Liver (tissue), 9 donors: ENCODE results near the gene ZNF468. TPM values are rescaled to one million over a fixed set of nuclear protein-coding genes. Genes with fewer than 3 reads are reported as not detected.

Experiments used
- DNase-seq: peaks from one replicate; pipeline ENCODE4 v3.0.0-alpha.2; 2017; ENCODE audit warnings: low spot score
- H3K27ac ChIP-seq, 2 donors: one replicate each; pipeline ENCODE4 v1.7.0; 2013; ENCODE audit warnings: inconsistent platforms in 2 of 2, low read length in 2 of 2, control low read depth in 1 of 2, low read depth in 1 of 2, mild to moderate bottlenecking in 1 of 2
- H3K27me3 ChIP-seq, 4 donors: one replicate each; pipeline versions ENCODE4 v1.6.1 to v1.7.0; 2013; ENCODE audit warnings: low read length in 3 of 4, inconsistent platforms in 1 of 4, mild to moderate bottlenecking in 1 of 4, moderate library complexity in 1 of 4; ENCODE audit not compliant: control insufficient read depth in 4 of 4, insufficient read depth in 4 of 4
- H3K36me3 ChIP-seq, 4 donors: one replicate each; pipeline versions ENCODE4 v1.6.1 to v1.7.0; 2013; ENCODE audit warnings: low read length in 3 of 4, mild to moderate bottlenecking in 3 of 4, low read depth in 1 of 4, moderate library complexity in 1 of 4; ENCODE audit not compliant: control insufficient read depth in 4 of 4, insufficient read depth in 3 of 4
- H3K4me1 ChIP-seq, 4 donors: one replicate each; pipeline versions ENCODE4 v1.6.1 to v1.7.0; 2013; ENCODE audit warnings: low read length in 3 of 4, mild to moderate bottlenecking in 3 of 4, moderate library complexity in 1 of 4; ENCODE audit not compliant: control insufficient read depth in 4 of 4, insufficient read depth in 4 of 4
- H3K4me3 ChIP-seq, 3 donors: one replicate each; pipeline versions ENCODE4 v1.6.1 to v1.7.0; 2013; ENCODE audit warnings: low read length in 3 of 3, control low read depth in 1 of 3, low read depth in 1 of 3, mild to moderate bottlenecking in 1 of 3
- H3K9ac ChIP-seq, 2 donors: one replicate each; pipeline ENCODE4 v1.7.0; 2013; ENCODE audit warnings: low read length in 2 of 2, mild to moderate bottlenecking in 2 of 2, moderate library complexity in 2 of 2, control low read depth in 1 of 2, low read depth in 1 of 2
- H3K9me3 ChIP-seq, 4 donors: one replicate each; pipeline versions ENCODE4 v1.6.1 to v1.7.0; 2013; ENCODE audit warnings: low read length in 3 of 4; ENCODE audit not compliant: control insufficient read depth in 4 of 4
- ATF3 ChIP-seq: IDR thresholded peaks from 2 replicates; pipeline ENCODE4 v1.6.1; 2016; ENCODE audit warnings: antibody characterized with exemption
- CTCF ChIP-seq: fragments of 150-350 bp; IDR thresholded peaks from 2 replicates; pipeline ENCODE4 v1.5.1; 2017; ENCODE audit warnings: improper control_type of control experiment, low read depth, low read length; ENCODE audit not compliant: missing input control
- EGR1 ChIP-seq, 2 donors: IDR thresholded peaks; 2 replicates each; pipeline ENCODE4 v1.6.1; 2016 to 2018; ENCODE audit warnings: antibody characterized with exemption in 2 of 2, low read depth in 2 of 2
- FOXA1 ChIP-seq: IDR thresholded peaks from 2 replicates; pipeline ENCODE4 v1.6.1; 2016; ENCODE audit warnings: antibody characterized with exemption
- FOXA2 ChIP-seq: IDR thresholded peaks from 2 replicates; pipeline ENCODE4 v1.6.1; 2016; ENCODE audit warnings: antibody characterized with exemption
- GABPA ChIP-seq, 2 donors: IDR thresholded peaks in 1 of 2; conservative IDR thresholded peaks in 1 of 2; 2 replicates each; pipeline ENCODE4 v1.6.1; 2016; ENCODE audit warnings: antibody characterized with exemption in 2 of 2, mild to moderate bottlenecking in 1 of 2, moderate library complexity in 1 of 2
- HNF4A ChIP-seq, 2 donors: conservative IDR thresholded peaks; 2 replicates each; pipeline ENCODE4 v1.6.1; 2016; ENCODE audit warnings: antibody characterized with exemption in 2 of 2, mild to moderate bottlenecking in 2 of 2
- HNF4G ChIP-seq: IDR thresholded peaks from 2 replicates; pipeline ENCODE4 v1.6.1; 2016; ENCODE audit warnings: antibody characterized with exemption
- JUND ChIP-seq, 2 donors: IDR thresholded peaks; 2 replicates each; pipeline ENCODE4 v1.6.1; 2016; ENCODE audit warnings: antibody characterized with exemption in 2 of 2
- MAX ChIP-seq: IDR thresholded peaks from 2 replicates; pipeline ENCODE4 v1.6.1; 2016; ENCODE audit warnings: antibody characterized with exemption
- NR2F2 ChIP-seq: IDR thresholded peaks from 2 replicates; pipeline ENCODE4 v1.6.1; 2016; ENCODE audit warnings: antibody characterized with exemption
- RAD21 ChIP-seq, 2 donors: IDR thresholded peaks; 2 replicates each; pipeline ENCODE4 v1.6.1; 2016; ENCODE audit warnings: antibody characterized with exemption in 2 of 2, mild to moderate bottlenecking in 2 of 2
- REST ChIP-seq: IDR thresholded peaks from 2 replicates; pipeline ENCODE4 v1.6.1; 2016; ENCODE audit warnings: antibody characterized with exemption, mild to moderate bottlenecking
- RXRA ChIP-seq, 2 donors: IDR thresholded peaks; 2 replicates each; pipeline ENCODE4 v1.6.1; 2017 to 2018; ENCODE audit warnings: antibody characterized with exemption in 2 of 2, mild to moderate bottlenecking in 1 of 2
- SP1 ChIP-seq: IDR thresholded peaks from 2 replicates; pipeline ENCODE4 v1.6.1; 2018; ENCODE audit warnings: antibody characterized with exemption, mild to moderate bottlenecking
- TAF1 ChIP-seq: conservative IDR thresholded peaks from 2 replicates; pipeline ENCODE4 v1.6.1; 2016; ENCODE audit warnings: antibody characterized with exemption, mild to moderate bottlenecking
- YY1 ChIP-seq: IDR thresholded peaks from 2 replicates; pipeline ENCODE4 v1.6.1; 2016; ENCODE audit warnings: antibody characterized with exemption, mild to moderate bottlenecking
- ZBTB33 ChIP-seq: IDR thresholded peaks from 2 replicates; pipeline ENCODE4 v1.6.1; 2016; ENCODE audit warnings: antibody characterized with exemption
- WGBS: extraction: QIAGEN DNeasy Blood & Tissue Kit; methylation state at CpG from one replicate; pipeline ENCODE4 v1.1.7; 2013; 5-methylcytosine and 5-hydroxymethylcytosine counted together
- polyA plus RNA-seq, 2 donors: library from polyadenylated mRNA; stranded (reverse) in 1 of 2; unstranded in 1 of 2; fragments of 200-250 nt in 1 of 2; fragments of >200 nt in 1 of 2; fragmentation: Nextera tagmentation in 1 of 2; extraction: Ambion mirVana in 1 of 2; gene quantifications; one replicate each; pipeline versions ENCODE4 v1.2.1 to v1.2.3, GENCODE V29; 2013 to 2015
- total RNA-seq, 2 donors: library from RNA; depleted of rRNA; stranded (reverse); fragments of >200 nt; gene quantifications; one replicate each; pipeline ENCODE4 v1.2.3, GENCODE V29; 2014
- donor health status: healthy.
- donor health status: healthy.
- donor health status: healthy.
- donor health status: healthy.
- donor health status: healthy.

The ZNF468 gene
- total and polyA plus RNA-seq, 4 donors: 2.1 to 15.1 (median 5.2) TPM

- no peaks in the 10 kb centered on the region for H3K36me3 ChIP-seq
- H3K4me1 ChIP-seq: peaks cover 0 to 4% (median 0%) of the 10 kb centered on the region in 4 donors
- TF ChIP-seq EGR1 (IDR thresholded peaks at IDR 0.05; ENCODE audit: low read depth in 2 of 2) (no peak), GABPA (IDR thresholded peaks at IDR 0.05 in 1 of 2, conservative IDR thresholded peaks at IDR 0.05 in 1 of 2) (no peak), TAF1 (no peak), RXRA (IDR thresholded peaks at IDR 0.05) (no peak), YY1 (no peak), FOXA2 (no peak), CTCF (no peak), RAD21 (IDR thresholded peaks at IDR 0.05) (no peak)
- no peak overlapping the region for H3K9ac ChIP-seq
- WGBS: 87% methylated on average over 15 of the region's 15 CpGs
- peak overlapping the region in 1 of 2 donors; percentile 61 for H3K27ac ChIP-seq
- H3K4me3 ChIP-seq: peak overlapping the region in 1 of 3 donors; percentile 27
- H3K9me3 ChIP-seq: peaks cover 0 to 10% (median 5%) of the 10 kb centered on the region in 4 donors
- H3K27me3 ChIP-seq: no peaks in the 10 kb centered on the region
- DNase-seq: no peak
Observed at GRCh38 chr19:52898101-52898500, 40.7 kb upstream of the ZNF468 start.

- peak; percentile 97 for DNase-seq
- WGBS: 5% methylated on average over 56 of the region's 56 CpGs
Observed at GRCh38 chr19:52897138-52897935, 39.9 kb upstream of the ZNF468 start, which contains the start of gene ZNF320. Gene ZNF320, minus strand, starts transcription at chr19:52897635. Its CDS starts 7,380 bp downstream, at chr19:52890255.

More at GRCh38 chr19:52897138-52897935, 39.9 kb upstream of the ZNF468 start, which contains the start of gene ZNF320:
- Histone ChIP-seq H3K27ac (peak within 1 kb of the TSS; percentile 61), H3K27me3 (no peaks in the 10 kb centered on the region), H3K4me3 (peak within 1 kb of the TSS; percentile 27 to 63 (median 54)), H3K4me1 (peaks cover 0 to 4% (median 0%) of the 10 kb centered on the region in 4 donors), H3K9ac (peak within 1 kb of the TSS in 1 of 2 donors; percentile 52), H3K9me3 (peaks cover 0 to 10% (median 5%) of the 10 kb centered on the region in 4 donors), H3K36me3 (no peaks in the 10 kb centered on the region)
- TF ChIP-seq EGR1 (IDR thresholded peaks at IDR 0.05; ENCODE audit: low read depth in 2 of 2) (no peak), YY1 (no peak), RAD21 (IDR thresholded peaks at IDR 0.05) (no peak), RXRA (IDR thresholded peaks at IDR 0.05) (peak in 1 of 2 donors; percentile 13), REST (no peak), TAF1 (peak; percentile 29), CTCF (no peak), FOXA2 (no peak), FOXA1 (no peak), MAX (peak; percentile 32), ZBTB33 (peak; percentile 37), ATF3 (no peak), SP1 (no peak), HNF4A (conservative IDR thresholded peaks at IDR 0.05) (no peak), GABPA (IDR thresholded peaks at IDR 0.05 in 1 of 2, conservative IDR thresholded peaks at IDR 0.05 in 1 of 2) (peak; percentile 34 to 84), NR2F2 (peak; percentile 85), JUND (IDR thresholded peaks at IDR 0.05) (no peak), HNF4G (no peak)
